ENCODE measurements around the gene SLC1A1.
A peak's percentile ranks its signal among the peaks of the same experiment; 100 is the strongest.
"Not testable (repeated sequence)": the region's sequence is repeated elsewhere in the genome, so short reads cannot be mapped to it uniquely, and the experiment has no call there.

SLC1A1 gene

GRCh38 chr9:4507306-4508130, 17.2 kb downstream of the SLC1A1 start:
- no peak for DNase-seq

GRCh38 chr9:4508246-4508906, 18.1 kb downstream of the SLC1A1 start:
- no peak for DNase-seq

- DNase-seq, result no peak
Measured at GRCh38 chr9:4508907-4509589, 18.8 kb downstream of the SLC1A1 start.

- DNase-seq, result no peak
Measured at GRCh38 chr9:4509590-4509984, 19.3 kb downstream of the SLC1A1 start.

- no peak for DNase-seq
Measured at GRCh38 chr9:4510546-4511322, 20.5 kb downstream of the SLC1A1 start.

- DNase-seq, result no peak
Measured at GRCh38 chr9:4514252-4515128, 24.2 kb downstream of the SLC1A1 start.

GRCh38 chr9:4515958-4516375, 25.7 kb downstream of the SLC1A1 start:
- DNase-seq, result no peak

- DNase-seq, result no peak
Measured at GRCh38 chr9:4517274-4517673, 27.0 kb downstream of the SLC1A1 start.

GRCh38 chr9:4519604-4520003, 29.3 kb downstream of the SLC1A1 start:
- DNase-seq, result no peak

- DNase-seq, result no peak
Measured at GRCh38 chr9:4520055-4520454, 29.8 kb downstream of the SLC1A1 start.

GRCh38 chr9:4530375-4530774, 40.1 kb downstream of the SLC1A1 start:
- peak; percentile 32 for DNase-seq

GRCh38 chr9:4530831-4531230, 40.6 kb downstream of the SLC1A1 start:
- not testable (repeated sequence) for DNase-seq

- not testable (repeated sequence) for DNase-seq
Measured at GRCh38 chr9:4531355-4531754, 41.1 kb downstream of the SLC1A1 start.

GRCh38 chr9:4533881-4534280, 43.6 kb downstream of the SLC1A1 start:
- not testable (repeated sequence) for DNase-seq

- not testable (repeated sequence) for DNase-seq
Measured at GRCh38 chr9:4536196-4536595, 45.9 kb downstream of the SLC1A1 start.

- no peak for DNase-seq
Measured at GRCh38 chr9:4537581-4537980, 47.3 kb downstream of the SLC1A1 start.

- no peak for DNase-seq
Measured at GRCh38 chr9:4538107-4538506, 47.8 kb downstream of the SLC1A1 start.

- DNase-seq, result no peak
Measured at GRCh38 chr9:4538621-4539020, 48.4 kb downstream of the SLC1A1 start.

GRCh38 chr9:4540425-4540824, 50.2 kb downstream of the SLC1A1 start:
- no peak for DNase-seq

- DNase-seq, result no peak
Measured at GRCh38 chr9:4541281-4541680, 51.0 kb downstream of the SLC1A1 start.

GRCh38 chr9:4541856-4542255, 51.6 kb downstream of the SLC1A1 start:
- no peak for DNase-seq

GRCh38 chr9:4544714-4545113, 54.4 kb downstream of the SLC1A1 start:
- not testable (repeated sequence) for DNase-seq
